Activated T-cell treated with anti-CD3 and anti-CD28 coated beads, Interleukin-2, amount 50 U/mL, for 48 hours (primary cell): ENCODE measurements around the gene POU1F1.
"Not testable (repeated sequence)": the region's sequence is repeated elsewhere in the genome, so short reads cannot be mapped to it uniquely, and the experiment has no call there.

Experiments
- DNase-seq, 2 experiments: peaks; one replicate each; pipeline ENCODE4 v3.0.0-alpha.2; 2020

The POU1F1 gene

GRCh38 chr3:87248831-87249230 is 27.6 kb downstream of the POU1F1 start:
- no peak for DNase-seq

DNA sequence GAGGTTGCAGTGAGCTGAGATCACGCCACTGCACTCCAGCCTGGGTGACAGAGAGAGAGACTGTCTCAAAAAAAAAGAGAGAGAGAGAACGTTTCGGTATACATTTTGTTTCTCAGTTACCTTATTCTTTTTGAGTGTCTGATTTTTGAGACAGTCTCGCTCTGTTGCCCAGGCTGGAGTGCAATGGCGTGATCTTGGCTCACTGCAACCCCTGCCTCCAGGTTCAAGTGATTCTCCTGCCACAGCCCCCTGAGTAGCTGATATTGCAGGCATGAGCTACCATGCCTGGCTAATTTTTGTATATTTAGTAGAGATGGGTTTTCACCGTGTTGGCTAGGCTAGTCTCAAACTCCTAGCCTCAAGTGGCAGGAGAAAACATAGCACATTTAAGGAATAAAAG is 28.2 kb downstream of the POU1F1 start:
- not testable (repeated sequence) for DNase-seq

- DNase-seq = no peak
Measured at GRCh38 chr3:87247430-87247773, 29.0 kb downstream of the POU1F1 start.

GRCh38 chr3:87246662-87247429 is 29.5 kb downstream of the POU1F1 start:
- no peak for DNase-seq

- DNase-seq = no peak
Measured at GRCh38 chr3:87236093-87236492, 40.3 kb downstream of the POU1F1 start.

- no peak for DNase-seq
Measured at GRCh38 chr3:87233805-87234204, 42.6 kb downstream of the POU1F1 start.

DNA sequence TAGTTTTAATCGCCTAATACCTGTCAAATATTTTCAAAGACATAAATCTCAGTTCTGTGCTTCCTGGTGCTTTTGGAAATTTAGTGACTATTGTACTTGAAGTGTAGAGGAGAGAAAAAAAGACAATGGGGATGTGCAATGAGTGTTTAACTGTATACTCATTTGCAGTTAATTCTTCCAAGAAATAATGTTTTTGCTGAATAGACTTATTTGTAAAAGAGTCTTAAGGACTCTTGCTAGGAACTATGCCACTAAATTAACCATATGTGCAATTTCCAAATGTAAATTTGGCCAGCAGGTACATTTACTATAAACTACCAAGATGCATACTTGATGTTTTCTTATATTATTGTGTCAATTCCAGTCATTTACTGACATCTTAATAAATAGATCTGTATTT is 47.3 kb downstream of the POU1F1 start:
- DNase-seq = no peak

GRCh38 chr3:87228316-87228715 is 48.1 kb downstream of the POU1F1 start:
- DNase-seq = no peak

- no peak for DNase-seq
Measured at GRCh38 chr3:87227835-87228144, 48.6 kb downstream of the POU1F1 start.

GRCh38 chr3:87227104-87227834 is 49.1 kb downstream of the POU1F1 start, which contains the start of gene CHMP2B:
TSS of gene CHMP2B (plus strand) at chr3:87227309. CDS start at chr3:87227523, 214 bp downstream.
- DNase-seq = peak; percentile 90 to 93

- no peak for DNase-seq
Measured at GRCh38 chr3:87225659-87226058, 50.7 kb downstream of the POU1F1 start.

DNA sequence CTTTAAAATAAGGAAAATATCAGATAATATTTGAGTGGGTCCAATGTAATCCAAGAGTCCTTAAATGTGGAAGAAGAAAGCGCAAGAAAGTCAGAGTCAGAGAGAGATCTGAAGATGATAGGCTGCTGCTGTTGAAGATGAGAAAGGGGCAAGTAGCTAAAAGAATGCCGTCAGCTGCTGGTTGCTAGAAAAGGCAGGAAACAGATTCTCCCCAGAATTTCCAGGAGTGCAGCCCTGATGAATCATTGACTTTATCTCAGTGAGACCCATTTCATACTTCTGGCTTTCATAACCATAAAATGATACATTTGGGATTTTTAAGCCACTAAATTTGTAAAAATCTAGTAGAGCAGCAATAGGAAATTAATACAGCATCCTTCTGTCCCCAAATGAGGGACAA is 56.8 kb downstream of the POU1F1 start:
- DNase-seq = no peak

DNA sequence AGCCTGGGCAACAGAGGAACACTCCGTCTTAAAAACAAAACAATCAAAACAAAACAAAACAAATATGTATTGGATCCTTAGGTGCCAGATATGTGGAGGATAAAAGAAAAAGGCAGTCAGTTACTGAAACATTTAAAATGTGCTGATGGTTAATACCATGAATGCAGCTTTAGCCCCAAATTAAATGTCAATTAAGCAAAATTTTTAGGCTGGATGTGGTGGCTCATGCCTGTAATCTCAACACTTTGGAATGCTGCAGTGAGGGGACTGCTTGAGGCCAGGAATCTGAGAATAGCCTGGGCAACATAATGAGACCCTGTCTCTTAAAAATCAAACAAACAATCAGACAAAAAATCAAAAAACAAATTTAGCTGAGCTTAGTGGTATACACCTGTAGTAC is 57.8 kb downstream of the POU1F1 start:
- DNase-seq = no peak
